ENCODE data around the gene SH3TC1. TPM values are rescaled to one million over a fixed set of nuclear protein-coding genes. Genes with fewer than 3 reads are reported as not detected.

SH3TC1 gene
- total and polyA plus RNA-seq, 10 of the 15 experiments (the other 5 are each of a cell fraction or from before 2014, with no cell fraction given), result 0.19 to 47.0 (median 18.4) TPM

DNA sequence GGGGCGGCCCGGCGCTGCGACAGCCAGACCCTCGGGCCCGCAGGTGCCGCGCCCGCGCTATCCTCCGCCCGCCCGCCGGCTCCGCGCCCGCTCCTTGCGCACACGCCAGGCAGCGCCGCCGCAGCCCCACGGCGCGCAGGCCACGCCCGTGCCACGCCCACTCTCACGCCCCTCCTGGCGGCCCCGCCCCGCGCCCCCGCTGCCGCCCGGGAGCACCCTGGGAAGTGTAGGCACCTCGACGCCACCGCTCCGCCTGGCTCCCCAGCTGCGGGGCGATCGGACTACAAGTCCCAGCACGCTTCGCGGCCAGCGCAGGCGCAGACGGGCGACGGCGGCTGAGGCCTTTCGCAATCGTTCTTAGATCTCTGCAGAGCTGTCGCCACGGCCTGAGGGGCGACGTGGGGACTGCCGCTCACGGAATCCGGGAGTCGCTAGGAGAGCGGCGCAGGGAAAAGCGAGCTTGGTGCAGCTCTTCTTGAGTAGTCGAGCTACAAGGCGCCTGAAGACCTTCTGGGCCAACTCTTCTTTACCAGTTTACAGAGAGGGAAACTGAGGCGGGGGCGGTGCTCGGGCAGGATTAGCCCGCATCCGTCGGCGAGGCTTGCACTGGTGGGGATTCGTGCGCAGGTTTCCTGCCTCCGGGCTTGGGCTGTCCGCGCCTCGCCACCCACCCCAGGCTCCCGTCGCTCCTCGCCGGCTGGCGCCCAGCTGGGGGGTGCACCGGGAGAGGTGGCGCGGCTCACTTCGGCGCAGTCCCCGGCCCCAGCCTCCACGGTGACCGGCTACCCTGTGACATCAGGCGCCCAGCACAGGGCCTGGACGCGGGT lies 40.2 kb upstream of the SH3TC1 start, which contains the start of gene ABLIM2 (continued):
- TF ChIP-seq, protein P1, sequence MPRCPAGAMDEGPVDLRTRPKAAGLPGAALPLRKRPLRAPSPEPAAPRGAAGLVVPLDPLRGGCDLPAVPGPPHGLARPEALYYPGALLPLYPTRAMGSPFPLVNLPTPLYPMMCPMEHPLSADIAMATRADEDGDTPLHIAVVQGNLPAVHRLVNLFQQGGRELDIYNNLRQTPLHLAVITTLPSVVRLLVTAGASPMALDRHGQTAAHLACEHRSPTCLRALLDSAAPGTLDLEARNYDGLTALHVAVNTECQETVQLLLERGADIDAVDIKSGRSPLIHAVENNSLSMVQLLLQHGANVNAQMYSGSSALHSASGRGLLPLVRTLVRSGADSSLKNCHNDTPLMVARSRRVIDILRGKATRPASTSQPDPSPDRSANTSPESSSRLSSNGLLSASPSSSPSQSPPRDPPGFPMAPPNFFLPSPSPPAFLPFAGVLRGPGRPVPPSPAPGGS (IDR thresholded peaks at IDR 0.05; ENCODE audit: borderline replicate concordance, insufficient read depth, low read depth, low read length, poor library complexity, severe bottlenecking), result no peak
- TF ChIP-seq BHLHE40 (IDR thresholded peaks at IDR 0.05; ENCODE audit: borderline replicate concordance in 1 of 2, low read depth in 2 of 2, low read length in 1 of 2) (peak; percentile 23 to 85; a peak in 2 of 4 replicates), YY1 (IDR thresholded peaks at IDR 0.05; ENCODE audit: low read depth, low read length) (0 out of 2 replicates have a peak, but pooled peaks have one; percentile 17), IKZF1 (conservative IDR thresholded peaks at IDR 0.05) (peak; percentile 95), NR2C1 (IDR thresholded peaks at IDR 0.05) (peak; percentile 60), BMI1 (IDR thresholded peaks at IDR 0.05; ENCODE audit: borderline replicate concordance) (no peak), RFX5 (IDR thresholded peaks at IDR 0.05; ENCODE audit: low read depth, low read length) (no peak), ZNF207 (IDR thresholded peaks at IDR 0.05; ENCODE audit: borderline replicate concordance) (peak; percentile 31; the same call in 1 of the 2 replicates), NRF1 (conservative IDR thresholded peaks at IDR 0.05; ENCODE audit: low read depth, low read length) (peak; percentile 71), POLR2AphosphoS2 (IDR thresholded peaks at IDR 0.05; ENCODE audit: low read depth, low read length) (peak; percentile 60; the same call in 1 of the 2 replicates), FOS (IDR thresholded peaks at IDR 0.05; ENCODE audit: borderline replicate concordance, extremely low read depth, insufficient read length) (no peak), TAF1 (IDR thresholded peaks at IDR 0.05; ENCODE audit: borderline replicate concordance, low read depth, low read length) (peak; percentile 59; the same call in 1 of the 2 replicates), HDAC2 (IDR thresholded peaks at IDR 0.05) (no peak), POLR2AphosphoS5 (IDR thresholded peaks at IDR 0.05; ENCODE audit: low read length) (peak; percentile 67; the same call in 1 of the 2 replicates), CEBPB (IDR thresholded peaks at IDR 0.05; ENCODE audit: borderline replicate concordance in 1 of 2, low read depth in 2 of 2, low read length in 2 of 2) (peak in 1 of 2 experiments; percentile 98; a peak in 2 of 4 replicates), TARDBP (IDR thresholded peaks at IDR 0.05; ENCODE audit: borderline replicate concordance) (peak; percentile 41; the same call in 1 of the 2 replicates)
- TF ChIP-seq, protein P2, sequence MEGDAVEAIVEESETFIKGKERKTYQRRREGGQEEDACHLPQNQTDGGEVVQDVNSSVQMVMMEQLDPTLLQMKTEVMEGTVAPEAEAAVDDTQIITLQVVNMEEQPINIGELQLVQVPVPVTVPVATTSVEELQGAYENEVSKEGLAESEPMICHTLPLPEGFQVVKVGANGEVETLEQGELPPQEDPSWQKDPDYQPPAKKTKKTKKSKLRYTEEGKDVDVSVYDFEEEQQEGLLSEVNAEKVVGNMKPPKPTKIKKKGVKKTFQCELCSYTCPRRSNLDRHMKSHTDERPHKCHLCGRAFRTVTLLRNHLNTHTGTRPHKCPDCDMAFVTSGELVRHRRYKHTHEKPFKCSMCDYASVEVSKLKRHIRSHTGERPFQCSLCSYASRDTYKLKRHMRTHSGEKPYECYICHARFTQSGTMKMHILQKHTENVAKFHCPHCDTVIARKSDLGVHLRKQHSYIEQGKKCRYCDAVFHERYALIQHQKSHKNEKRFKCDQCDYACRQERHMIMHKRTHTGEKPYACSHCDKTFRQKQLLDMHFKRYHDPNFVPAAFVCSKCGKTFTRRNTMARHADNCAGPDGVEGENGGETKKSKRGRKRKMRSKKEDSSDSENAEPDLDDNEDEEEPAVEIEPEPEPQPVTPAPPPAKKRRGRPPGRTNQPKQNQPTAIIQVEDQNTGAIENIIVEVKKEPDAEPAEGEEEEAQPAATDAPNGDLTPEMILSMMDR (IDR thresholded peaks at IDR 0.05 in 2 of 3, conservative IDR thresholded peaks at IDR 0.05 in 1 of 3; ENCODE audit: control insufficient read depth in 2 of 3, extremely low read depth in 1 of 3, insufficient read depth in 1 of 3, low read depth in 3 of 3, low read length in 3 of 3), result no peak
- TF ChIP-seq, protein P3, sequence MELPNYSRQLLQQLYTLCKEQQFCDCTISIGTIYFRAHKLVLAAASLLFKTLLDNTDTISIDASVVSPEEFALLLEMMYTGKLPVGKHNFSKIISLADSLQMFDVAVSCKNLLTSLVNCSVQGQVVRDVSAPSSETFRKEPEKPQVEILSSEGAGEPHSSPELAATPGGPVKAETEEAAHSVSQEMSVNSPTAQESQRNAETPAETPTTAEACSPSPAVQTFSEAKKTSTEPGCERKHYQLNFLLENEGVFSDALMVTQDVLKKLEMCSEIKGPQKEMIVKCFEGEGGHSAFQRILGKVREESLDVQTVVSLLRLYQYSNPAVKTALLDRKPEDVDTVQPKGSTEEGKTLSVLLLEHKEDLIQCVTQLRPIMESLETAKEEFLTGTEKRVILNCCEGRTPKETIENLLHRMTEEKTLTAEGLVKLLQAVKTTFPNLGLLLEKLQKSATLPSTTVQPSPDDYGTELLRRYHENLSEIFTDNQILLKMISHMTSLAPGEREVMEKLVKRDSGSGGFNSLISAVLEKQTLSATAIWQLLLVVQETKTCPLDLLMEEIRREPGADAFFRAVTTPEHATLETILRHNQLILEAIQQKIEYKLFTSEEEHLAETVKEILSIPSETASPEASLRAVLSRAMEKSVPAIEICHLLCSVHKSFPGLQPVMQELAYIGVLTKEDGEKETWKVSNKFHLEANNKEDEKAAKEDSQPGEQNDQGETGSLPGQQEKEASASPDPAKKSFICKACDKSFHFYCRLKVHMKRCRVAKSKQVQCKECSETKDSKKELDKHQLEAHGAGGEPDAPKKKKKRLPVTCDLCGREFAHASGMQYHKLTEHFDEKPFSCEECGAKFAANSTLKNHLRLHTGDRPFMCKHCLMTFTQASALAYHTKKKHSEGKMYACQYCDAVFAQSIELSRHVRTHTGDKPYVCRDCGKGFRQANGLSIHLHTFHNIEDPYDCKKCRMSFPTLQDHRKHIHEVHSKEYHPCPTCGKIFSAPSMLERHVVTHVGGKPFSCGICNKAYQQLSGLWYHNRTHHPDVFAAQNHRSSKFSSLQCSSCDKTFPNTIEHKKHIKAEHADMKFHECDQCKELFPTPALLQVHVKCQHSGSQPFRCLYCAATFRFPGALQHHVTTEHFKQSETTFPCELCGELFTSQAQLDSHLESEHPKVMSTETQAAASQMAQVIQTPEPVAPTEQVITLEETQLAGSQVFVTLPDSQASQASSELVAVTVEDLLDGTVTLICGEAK (IDR thresholded peaks at IDR 0.05; ENCODE audit: borderline replicate concordance), result no peak

Measured in GM12878 (cell line).